HPDE6-E6E7 (cell line): ENCODE results near the gene RPS6KA2.
"Not testable (repeated sequence)": the region's sequence is repeated elsewhere in the genome, so short reads cannot be mapped to it uniquely, and the experiment has no call there.

ENCODE experiments used
- DNase-seq: peaks from one replicate; pipeline ENCODE4 v3.0.0; 2011; ENCODE audit warnings: missing footprints; ENCODE audit errors: extremely low spot score

The RPS6KA2 gene

DNA sequence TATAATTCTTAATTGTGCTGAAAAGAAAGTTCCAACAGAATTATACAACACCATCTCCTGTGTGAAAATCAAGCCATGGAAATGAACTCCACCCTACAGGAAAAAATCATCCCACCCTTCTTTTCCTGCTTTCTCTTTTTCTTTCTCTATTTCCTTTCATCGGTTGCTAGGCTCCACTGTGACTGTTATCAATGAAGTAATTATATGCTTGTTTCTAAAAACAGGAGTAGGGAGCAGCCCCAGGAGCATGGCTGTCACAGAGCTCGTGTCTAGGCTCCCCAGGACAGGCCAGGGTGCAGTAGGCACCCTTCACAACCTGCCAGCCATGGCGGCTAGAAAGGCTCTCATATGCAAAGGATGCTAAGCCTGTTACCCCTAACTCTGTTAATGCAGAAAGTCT, 257.3 kb downstream of the RPS6KA2 start:
- no peak for DNase-seq

GRCh38 chr6:166366921-166367320, 260.1 kb downstream of the RPS6KA2 start:
- DNase-seq, result no peak

DNA sequence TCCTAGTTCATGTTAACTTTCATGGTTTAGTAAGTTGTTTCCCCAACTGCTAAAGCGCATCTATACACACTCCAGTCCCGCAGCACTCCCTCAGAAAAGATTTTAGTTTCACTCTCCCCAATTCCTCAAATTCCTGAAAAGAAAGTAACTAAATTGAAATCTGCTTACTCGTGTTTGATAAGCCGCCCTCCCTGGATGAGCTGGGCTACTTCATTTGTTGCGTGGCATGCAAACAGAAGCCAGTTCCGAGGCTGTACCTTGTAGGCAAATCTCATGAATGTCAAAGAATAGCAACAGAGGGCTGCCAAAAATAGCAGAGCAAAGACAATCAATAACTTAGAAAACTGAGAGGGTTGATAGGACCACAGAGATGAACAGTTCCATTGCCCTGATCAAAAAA, 261.2 kb downstream of the RPS6KA2 start:
- no peak for DNase-seq

DNA sequence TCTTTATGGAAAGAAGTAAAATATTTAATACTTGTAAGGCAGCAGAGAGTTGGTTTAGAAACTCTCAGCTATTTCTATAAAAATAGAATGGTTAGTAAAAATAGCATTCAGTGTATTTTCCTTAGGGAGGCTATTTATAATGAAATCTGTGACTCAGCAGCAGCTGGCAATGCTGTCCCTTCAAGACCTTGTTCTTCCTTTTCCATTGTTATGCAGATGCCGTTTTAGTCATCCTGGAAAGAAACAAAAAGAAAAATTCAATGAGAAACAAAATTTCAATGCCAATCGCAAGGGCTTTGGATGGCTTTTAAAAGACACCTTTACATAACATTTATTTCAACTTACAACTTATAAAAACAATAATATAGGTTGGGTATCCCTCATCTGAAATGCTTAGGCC, 261.8 kb downstream of the RPS6KA2 start:
- DNase-seq, result no peak

DNA sequence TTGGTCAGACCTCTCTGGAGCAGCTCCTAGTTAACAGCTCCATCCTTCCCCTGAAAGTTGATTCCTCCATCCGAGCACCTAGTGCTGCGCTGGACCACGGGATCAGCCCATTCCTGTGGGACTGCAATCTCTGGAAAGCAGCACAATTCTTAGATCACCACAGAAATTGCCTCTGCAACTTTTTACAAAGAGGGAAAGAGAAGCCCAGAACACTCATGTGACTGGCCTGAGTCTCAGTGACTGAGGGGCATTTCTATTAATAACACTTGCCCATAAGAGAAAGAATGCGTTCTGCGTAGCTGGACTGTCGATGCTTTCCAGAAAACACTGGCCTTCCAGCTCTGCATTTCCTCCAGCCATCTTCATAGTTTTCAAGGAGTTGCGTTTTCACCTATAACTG, 262.6 kb downstream of the RPS6KA2 start:
- no peak for DNase-seq

- not testable (repeated sequence) for DNase-seq
Measured at GRCh38 chr6:166362427-166362826, 264.6 kb downstream of the RPS6KA2 start.

GRCh38 chr6:166361077-166361429, 266.0 kb downstream of the RPS6KA2 start:
- DNase-seq, result no peak

- no peak for DNase-seq
Measured at GRCh38 chr6:166360243-166361076, 266.6 kb downstream of the RPS6KA2 start.
